ENCODE measurements around the gene TMED3. TPM values are rescaled to one million over a fixed set of nuclear protein-coding genes. Genes with fewer than 3 reads are reported as not detected.

The TMED3 gene
- total and polyA plus RNA-seq, 2 donors (not counting 1 experiment from before 2014, with no cell fraction given) = 20.7 to 32.5 TPM

- Histone ChIP-seq H3K27me3 (replicated peaks in 1 of 4; ENCODE audit: control extremely low read depth in 1 of 4, control insufficient read depth in 3 of 4, insufficient read depth in 4 of 4, low read length in 3 of 4) (no peaks in the 10 kb centered on the region), H3K9me3 (ENCODE audit: control extremely low read depth in 1 of 3, control insufficient read depth in 2 of 3, insufficient read depth in 1 of 3, low read length in 2 of 3) (no peaks in the 10 kb centered on the region), H3K4me1 (ENCODE audit: control insufficient read depth in 2 of 2, insufficient read depth in 2 of 2, low read length in 2 of 2) (peaks cover 14 to 22% of the 10 kb centered on the region in 2 donors), H3K4me2 (replicated peaks; ENCODE audit: low read depth, low read length, poor library complexity, severe bottlenecking) (no peak overlapping the region), H4K20me1 (ENCODE audit: control insufficient read depth, insufficient read depth, low read length, poor library complexity, severe bottlenecking) (peaks cover 7% of the 10 kb centered on the region), H3K4me3 (ENCODE audit: control extremely low read depth in 1 of 5, extremely low read depth in 1 of 5, insufficient read depth in 1 of 5, low read depth in 2 of 5, low read length in 4 of 5) (no peak overlapping the region), H2AFZ (ENCODE audit: insufficient read depth, low read depth, low read length, poor library complexity, severe bottlenecking) (no peak overlapping the region), H3K9ac (ENCODE audit: low read length) (no peak overlapping the region), H3K79me2 (ENCODE audit: control insufficient read depth, insufficient read depth, low read length) (peaks cover 33% of the 10 kb centered on the region), H3K27ac (ENCODE audit: low read length in 2 of 2) (no peak overlapping the region), H3K36me3 (replicated peaks in 1 of 2; ENCODE audit: control extremely low read depth in 1 of 2, control insufficient read depth in 1 of 2, extremely low read depth in 1 of 2, insufficient read depth in 2 of 2, low read length in 1 of 2) (peaks cover 5 to 63% of the 10 kb centered on the region in 2 experiments)
- ChIA-PET CTCF (no interaction called here), POLR2A (no interaction called here)
- no peak overlapping the region for H3K4me3 Mint-ChIP-seq
- intact Hi-C loops (cut with micrococcal nuclease) = loop anchor here (10.0 kb wide), 1 partner anchor 440 kb away; the partner anchor contains the start of gene MORF4L1
- WGBS (ENCODE audit: insufficient coverage) = 90% methylated on average over 4 of the region's 6 CpGs
- H3K4me1 Mint-ChIP-seq = peaks cover 27% of the 10 kb centered on the region
- no peak for DNase-seq
- H3K9me3 Mint-ChIP-seq (ENCODE audit: insufficient read depth) = no peaks in the 10 kb centered on the region
- TF ChIP-seq CTCF (IDR thresholded peaks at IDR 0.05) = no peak
- TF ChIP-seq EZH2 (IDR thresholded peaks at IDR 0.05; ENCODE audit: borderline replicate concordance, insufficient read depth, low read depth, low read length, poor library complexity, severe bottlenecking) = no peak
- H3K27me3 Mint-ChIP-seq = no peaks in the 10 kb centered on the region
- H3K27ac Mint-ChIP-seq = no peak overlapping the region
- ATAC-seq (ENCODE audit: low read depth) = no peak
These were observed 3.9 kb downstream of the TMED3 start for GRCh38 chr15:79314811-79315210.

GRCh38 chr15:79315623-79316328 lies 4.9 kb downstream of the TMED3 start:
- Histone ChIP-seq H3K79me2 (ENCODE audit: control insufficient read depth, insufficient read depth, low read length) (peaks cover 33% of the 10 kb centered on the region), H3K4me3 (ENCODE audit: control extremely low read depth in 1 of 5, extremely low read depth in 1 of 5, insufficient read depth in 1 of 5, low read depth in 2 of 5, low read length in 4 of 5) (no peak overlapping the region), H3K4me1 (ENCODE audit: control insufficient read depth in 2 of 2, insufficient read depth in 2 of 2, low read length in 2 of 2) (peaks cover 10 to 16% of the 10 kb centered on the region in 2 donors), H4K20me1 (ENCODE audit: control insufficient read depth, insufficient read depth, low read length, poor library complexity, severe bottlenecking) (peaks cover 10% of the 10 kb centered on the region), H3K27me3 (replicated peaks in 1 of 4; ENCODE audit: control extremely low read depth in 1 of 4, control insufficient read depth in 3 of 4, insufficient read depth in 4 of 4, low read length in 3 of 4) (no peaks in the 10 kb centered on the region), H3K36me3 (replicated peaks in 1 of 2; ENCODE audit: control extremely low read depth in 1 of 2, control insufficient read depth in 1 of 2, extremely low read depth in 1 of 2, insufficient read depth in 2 of 2, low read length in 1 of 2) (peaks cover 5 to 68% of the 10 kb centered on the region in 2 experiments), H3K9ac (ENCODE audit: low read length) (no peak overlapping the region), H3K27ac (ENCODE audit: low read length in 2 of 2) (no peak overlapping the region), H3K9me3 (ENCODE audit: control extremely low read depth in 1 of 3, control insufficient read depth in 2 of 3, insufficient read depth in 1 of 3, low read length in 2 of 3) (no peaks in the 10 kb centered on the region), H3K4me2 (replicated peaks; ENCODE audit: low read depth, low read length, poor library complexity, severe bottlenecking) (no peak overlapping the region), H2AFZ (ENCODE audit: insufficient read depth, low read depth, low read length, poor library complexity, severe bottlenecking) (no peak overlapping the region)
- Mint-ChIP-seq H3K4me1 (peaks cover 21% of the 10 kb centered on the region), H3K9me3 (ENCODE audit: insufficient read depth) (no peaks in the 10 kb centered on the region), H3K4me3 (no peak overlapping the region), H3K27ac (no peak overlapping the region), H3K27me3 (no peaks in the 10 kb centered on the region)
- ChIA-PET POLR2A (no interaction called here), CTCF (no interaction called here)
- intact Hi-C loops (cut with micrococcal nuclease) = loop anchor here (10.0 kb wide), 1 partner anchor 441 kb away; the partner anchor contains the start of gene MORF4L1
- no peak for TF ChIP-seq CTCF (IDR thresholded peaks at IDR 0.05)
- no peak for TF ChIP-seq EZH2 (IDR thresholded peaks at IDR 0.05; ENCODE audit: borderline replicate concordance, insufficient read depth, low read depth, low read length, poor library complexity, severe bottlenecking)
- ATAC-seq (ENCODE audit: low read depth) = no peak
- WGBS (ENCODE audit: insufficient coverage) = 86% methylated on average over 10 of the region's 10 CpGs
- no peak for DNase-seq

Data from B cell (primary cell).